Spinal cord (tissue), 10 donors: ENCODE data around the gene PRICKLE3. TPM values are rescaled to one million over a fixed set of nuclear protein-coding genes. Genes with fewer than 3 reads are reported as not detected.
A peak's percentile ranks its signal among the peaks of the same experiment; 100 is the strongest.

Source experiments
- DNase-seq, 6 donors: peaks; one replicate each; pipeline versions ENCODE4 v3.0.0 to v3.0.0-alpha.2; 2013 to 2015; ENCODE audit warnings: low spot score in 6 of 6, low read depth in 4 of 6
- H3K27ac ChIP-seq: one replicate; pipeline ENCODE4 v1.5.1; 2013; ENCODE audit warnings: low read depth, low read length, control low read depth
- H3K27me3 ChIP-seq: one replicate; pipeline ENCODE4 v1.6.1; 2013; ENCODE audit warnings: low read length; ENCODE audit not compliant: control insufficient read depth, insufficient read depth
- H3K36me3 ChIP-seq: one replicate; pipeline ENCODE4 v1.6.1; 2013; ENCODE audit warnings: low read length; ENCODE audit not compliant: control insufficient read depth, insufficient read depth
- H3K4me1 ChIP-seq: one replicate; pipeline ENCODE4 v1.6.1; 2013; ENCODE audit warnings: low read length; ENCODE audit not compliant: control insufficient read depth, insufficient read depth
- H3K4me3 ChIP-seq: one replicate; pipeline ENCODE4 v1.5.1; 2013; ENCODE audit warnings: low read depth, low read length, control low read depth
- H3K9me3 ChIP-seq: one replicate; pipeline ENCODE4 v1.6.1; 2013; ENCODE audit warnings: low read length; ENCODE audit not compliant: control insufficient read depth, insufficient read depth
- WGBS: methylation state at CpG from one replicate; pipeline ENCODE4 v1.1.5; 2013; ENCODE audit warnings: missing lambda C conversion rate; ENCODE audit not compliant: insufficient coverage; 5-methylcytosine and 5-hydroxymethylcytosine counted together
- polyA plus RNA-seq, 2 donors: library from polyadenylated mRNA; unstranded; fragments of 120-200 nt; gene quantifications; one replicate each; pipeline ENCODE4 v1.2.1, GENCODE V29; 2013; ENCODE audit not compliant: insufficient read length in 2 of 2
- total RNA-seq, 2 donors: library from RNA; depleted of rRNA in 1 of 2; stranded (reverse); fragments of 120-200 nt in 1 of 2; fragments of >200 nt in 1 of 2; gene quantifications; one replicate each; pipeline versions ENCODE4 v1.2.3 to v1.2.4, GENCODE V29; 2013 to 2014
- donor health status: healthy.

Gene PRICKLE3
- total and polyA plus RNA-seq, 4 donors = 1.7 to 3.1 (median 2.1) TPM

- no peaks in the 10 kb centered on the region for H3K9me3 ChIP-seq
- H3K27ac ChIP-seq = no peak overlapping the region
- WGBS = 87% methylated on average over 4 of the region's 9 CpGs
- H3K27me3 ChIP-seq = peaks cover 2% of the 10 kb centered on the region
- no peak overlapping the region for H3K4me3 ChIP-seq
- no peaks in the 10 kb centered on the region for H3K36me3 ChIP-seq
- no peak for DNase-seq
- H3K4me1 ChIP-seq = peaks cover 12% of the 10 kb centered on the region
Observed at GRCh38 chrX:49226946-49227345, 40.8 kb upstream of the PRICKLE3 start.

- Histone ChIP-seq H3K27ac (no peak overlapping the region), H3K27me3 (peaks cover 2% of the 10 kb centered on the region), H3K4me1 (peaks cover 9% of the 10 kb centered on the region), H3K4me3 (no peak overlapping the region), H3K36me3 (no peaks in the 10 kb centered on the region), H3K9me3 (no peaks in the 10 kb centered on the region)
- 45% methylated on average over 5 of the region's 14 CpGs for WGBS
- no peak for DNase-seq
Observed at GRCh38 chrX:49225858-49226257, 39.7 kb upstream of the PRICKLE3 start.

GRCh38 chrX:49221868-49222267, 35.7 kb upstream of the PRICKLE3 start:
- no peaks in the 10 kb centered on the region for H3K9me3 ChIP-seq
- H3K36me3 ChIP-seq = no peaks in the 10 kb centered on the region
- H3K4me3 ChIP-seq = no peak overlapping the region
- DNase-seq = no peak
- no peak overlapping the region for H3K27ac ChIP-seq
- H3K4me1 ChIP-seq = no peaks in the 10 kb centered on the region
- no peaks in the 10 kb centered on the region for H3K27me3 ChIP-seq
- WGBS = 67% methylated on average over 1 of the region's 2 CpGs

- no peak overlapping the region for H3K4me3 ChIP-seq
- H3K27ac ChIP-seq = no peak overlapping the region
- H3K4me1 ChIP-seq = no peaks in the 10 kb centered on the region
- H3K9me3 ChIP-seq = no peaks in the 10 kb centered on the region
- H3K27me3 ChIP-seq = no peaks in the 10 kb centered on the region
- no peaks in the 10 kb centered on the region for H3K36me3 ChIP-seq
- no peak for DNase-seq
Observed at GRCh38 chrX:49220100-49220499, 33.9 kb upstream of the PRICKLE3 start.

GRCh38 chrX:49214996-49215526, 28.9 kb upstream of the PRICKLE3 start:
- Histone ChIP-seq H3K4me1 (no peaks in the 10 kb centered on the region), H3K27me3 (no peaks in the 10 kb centered on the region), H3K4me3 (no peak overlapping the region), H3K9me3 (no peaks in the 10 kb centered on the region), H3K36me3 (no peaks in the 10 kb centered on the region), H3K27ac (no peak overlapping the region)
- 82% methylated on average over 12 of the region's 14 CpGs for WGBS
- DNase-seq = no peak

GRCh38 chrX:49214416-49214815, 28.2 kb upstream of the PRICKLE3 start:
- H3K4me3 ChIP-seq = no peak overlapping the region
- DNase-seq = peak in 1 of 6 donors; percentile 53
- WGBS = 57% methylated on average over 1 of the region's 2 CpGs
- no peaks in the 10 kb centered on the region for H3K27me3 ChIP-seq
- H3K9me3 ChIP-seq = no peaks in the 10 kb centered on the region
- no peaks in the 10 kb centered on the region for H3K4me1 ChIP-seq
- no peaks in the 10 kb centered on the region for H3K36me3 ChIP-seq
- H3K27ac ChIP-seq = no peak overlapping the region

- H3K36me3 ChIP-seq = no peaks in the 10 kb centered on the region
- no peak for DNase-seq
- WGBS = 59% methylated on average over 1 of the region's 1 CpG
- H3K4me1 ChIP-seq = no peaks in the 10 kb centered on the region
- H3K27me3 ChIP-seq = no peaks in the 10 kb centered on the region
- H3K4me3 ChIP-seq = no peak overlapping the region
- H3K27ac ChIP-seq = no peak overlapping the region
- H3K9me3 ChIP-seq = no peaks in the 10 kb centered on the region
Observed at GRCh38 chrX:49212861-49213260, 26.7 kb upstream of the PRICKLE3 start.

- no peak for DNase-seq
- Histone ChIP-seq H3K36me3 (no peaks in the 10 kb centered on the region), H3K27ac (no peak overlapping the region), H3K27me3 (no peaks in the 10 kb centered on the region), H3K4me3 (no peak overlapping the region), H3K4me1 (no peaks in the 10 kb centered on the region), H3K9me3 (no peaks in the 10 kb centered on the region)
- 75% methylated on average over 2 of the region's 2 CpGs for WGBS
Observed at GRCh38 chrX:49212209-49212608, 26.0 kb upstream of the PRICKLE3 start.

GRCh38 chrX:49211074-49211473, 24.9 kb upstream of the PRICKLE3 start:
- no peak overlapping the region for H3K4me3 ChIP-seq
- H3K9me3 ChIP-seq = no peaks in the 10 kb centered on the region
- no peaks in the 10 kb centered on the region for H3K36me3 ChIP-seq
- WGBS = 80% methylated on average over 4 of the region's 9 CpGs
- H3K27ac ChIP-seq = no peak overlapping the region
- H3K27me3 ChIP-seq = no peaks in the 10 kb centered on the region
- no peak for DNase-seq
- no peaks in the 10 kb centered on the region for H3K4me1 ChIP-seq

GRCh38 chrX:49210406-49210805, 24.2 kb upstream of the PRICKLE3 start:
- Histone ChIP-seq H3K9me3 (no peaks in the 10 kb centered on the region), H3K4me1 (no peaks in the 10 kb centered on the region), H3K4me3 (no peak overlapping the region), H3K27ac (no peak overlapping the region), H3K36me3 (no peaks in the 10 kb centered on the region), H3K27me3 (no peaks in the 10 kb centered on the region)
- no peak for DNase-seq
- 67% methylated on average over 1 of the region's 8 CpGs for WGBS
